CD4-positive, alpha-beta T cell treated with Interleukin-17A for 1 hour (primary cell): ENCODE results near the gene TOE1.
"Not testable (repeated sequence)": the region's sequence is repeated elsewhere in the genome, so short reads cannot be mapped to it uniquely, and the experiment has no call there.

Source experiments
- DNase-seq: peaks from one replicate; pipeline ENCODE4 v3.0.0-alpha.2; 2020

TOE1 gene

GRCh38 chr1:45359882-45360513, 20.0 kb downstream of the TOE1 start:
- DNase-seq = peak; percentile 64

- not testable (repeated sequence) for DNase-seq
Measured at GRCh38 chr1:45360981-45361380, 21.0 kb downstream of the TOE1 start.

GRCh38 chr1:45364294-45364693, 24.3 kb downstream of the TOE1 start:
- DNase-seq = no peak

GRCh38 chr1:45365051-45365450, 25.1 kb downstream of the TOE1 start:
- DNase-seq = no peak

GRCh38 chr1:45370575-45370974, 30.6 kb downstream of the TOE1 start:
- no peak for DNase-seq

GRCh38 chr1:45373573-45373972, 33.6 kb downstream of the TOE1 start:
- no peak for DNase-seq

- no peak for DNase-seq
Measured at GRCh38 chr1:45375104-45376090, 35.4 kb downstream of the TOE1 start.

- no peak for DNase-seq
Measured at GRCh38 chr1:45378184-45378583, 38.2 kb downstream of the TOE1 start.

- DNase-seq = no peak
Measured at GRCh38 chr1:45379524-45379923, 39.6 kb downstream of the TOE1 start.

- DNase-seq = no peak
Measured at GRCh38 chr1:45380125-45380524, 40.2 kb downstream of the TOE1 start.

- DNase-seq = no peak
Measured at GRCh38 chr1:45380730-45381129, 40.8 kb downstream of the TOE1 start.

GRCh38 chr1:45381243-45381642, 41.3 kb downstream of the TOE1 start:
- DNase-seq = no peak

GRCh38 chr1:45383191-45383590, 43.2 kb downstream of the TOE1 start:
- DNase-seq = no peak

GRCh38 chr1:45384213-45384612, 44.2 kb downstream of the TOE1 start:
- DNase-seq = not testable (repeated sequence)

GRCh38 chr1:45385302-45385701, 45.3 kb downstream of the TOE1 start:
- no peak for DNase-seq

GRCh38 chr1:45386219-45386618, 46.2 kb downstream of the TOE1 start:
- no peak for DNase-seq
